ENCODE results near the gene PSME1. TPM values are rescaled to one million over a fixed set of nuclear protein-coding genes. Genes with fewer than 3 reads are reported as not detected.

Gene PSME1
- total and polyA plus RNA-seq, 10 of the 15 experiments (the other 5 are each of a cell fraction or from before 2014, with no cell fraction given): 250 to 1,378 (median 412) TPM

DNA sequence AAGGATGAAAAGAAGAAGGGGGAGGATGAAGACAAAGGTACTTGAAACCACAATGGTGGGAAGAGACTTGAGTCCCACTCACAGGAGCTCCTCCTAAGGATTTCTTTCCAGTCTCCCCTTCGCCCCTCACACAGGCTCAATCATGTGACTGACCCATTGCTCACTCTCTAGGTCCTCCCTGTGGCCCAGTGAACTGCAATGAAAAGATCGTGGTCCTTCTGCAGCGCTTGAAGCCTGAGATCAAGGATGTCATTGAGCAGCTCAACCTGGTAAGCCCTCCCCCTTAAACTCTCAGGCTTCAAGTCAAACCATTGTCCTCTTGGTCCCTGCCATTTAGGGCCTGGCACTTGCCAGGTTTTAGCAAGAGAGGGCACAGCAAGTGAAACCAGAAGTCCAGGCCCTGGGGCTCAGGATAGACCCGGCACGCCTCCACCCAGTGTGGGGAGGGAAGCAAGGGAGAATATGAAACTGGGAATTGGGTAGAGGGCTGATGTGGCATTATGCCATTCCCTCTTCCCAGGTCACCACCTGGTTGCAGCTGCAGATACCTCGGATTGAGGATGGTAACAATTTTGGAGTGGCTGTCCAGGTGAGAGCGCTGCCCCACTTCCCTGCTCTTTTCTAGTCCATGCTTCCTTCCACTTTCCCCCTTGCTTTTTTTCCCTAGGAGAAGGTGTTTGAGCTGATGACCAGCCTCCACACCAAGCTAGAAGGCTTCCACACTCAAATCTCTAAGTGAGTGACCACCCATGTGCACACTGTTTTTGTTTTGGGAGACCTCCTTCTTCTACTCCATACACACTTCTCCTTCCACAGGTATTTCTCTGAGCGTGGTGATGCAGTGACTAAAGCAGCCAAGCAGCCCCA is 1.8 kb downstream of the PSME1 start:
- no peak for FAIRE-seq
- Histone ChIP-seq H3K27me3 (replicated peaks in 1 of 2; ENCODE audit: control insufficient read depth in 2 of 2, insufficient read depth in 2 of 2, low read length in 1 of 2) (no peaks in the 10 kb centered on the region), H3K4me3 (peak overlapping the region; percentile 99; the same call in 1 of the 2 replicates), H3K4me2 (ENCODE audit: control insufficient read depth, insufficient read depth) (peak overlapping the region; percentile 81), H3K9ac (ENCODE audit: control insufficient read depth, insufficient read depth, low read length) (peak overlapping the region; percentile 96), H3K36me3 (ENCODE audit: control insufficient read depth in 2 of 2, insufficient read depth in 2 of 2, low read length in 1 of 2) (peaks cover 12 to 13% of the 10 kb centered on the region in 2 experiments), H4K20me1 (ENCODE audit: control insufficient read depth, insufficient read depth) (no peaks in the 10 kb centered on the region), H2AFZ (ENCODE audit: control insufficient read depth, low read depth, low read length) (no peak overlapping the region), H3K27ac (ENCODE audit: control insufficient read depth, insufficient read depth) (peak overlapping the region; percentile 95), H3K9me3 (replicated peaks; ENCODE audit: control insufficient read depth, insufficient read depth, low read length) (no peaks in the 10 kb centered on the region), H3K79me2 (ENCODE audit: control insufficient read depth, insufficient read depth, low read length) (peaks cover 55% of the 10 kb centered on the region), H3K4me1 (ENCODE audit: control insufficient read depth, insufficient read depth, low read length) (peaks cover 37% of the 10 kb centered on the region)
- ChIA-PET RAD21 (ENCODE audit: unreplicated experiment) (interaction anchor here (0.8 to 6.8 kb wide), 8 partner anchors 9 to 105 kb away, joined by 3 to 69 read pairs (median 6); partner anchors contain the start of genes DCAF11, IPO4, IRF9 and NRL), CTCF (interaction anchor here (0.6 to 4.9 kb wide), 9 partner anchors 9 to 170 kb away, joined by 3 to 39 read pairs (median 6); partner anchors contain the start of genes CIDEB, DCAF11, IRF9 and NRL), POLR2A (interaction anchor here (0.7 to 11.6 kb wide), 8 partner anchors 10 to 95 kb away, joined by 3 to 276 read pairs (median 9); partner anchors contain the start of genes DCAF11, IRF9, NRL and PSME2), SMC1A (ENCODE audit: uncharacterized antibody, unreplicated experiment) (interaction anchor here (0.6 to 7.7 kb wide), 11 partner anchors 8 to 170 kb away, joined by 3 to 70 read pairs (median 4); partner anchors contain the start of genes CIDEB, DCAF11, IRF9 and NRL)
- intact Hi-C loops (cut with micrococcal nuclease; ENCODE audit: unreplicated experiment): no loop called here
- no TSS peak for BruUV-seq (replicated peaks)
- no peak for TF ChIP-seq RAD21 (IDR thresholded peaks at IDR 0.05; ENCODE audit: insufficient read depth, low read depth, low read length)
- no peak for TF ChIP-seq POLR2A (IDR thresholded peaks at IDR 0.05; ENCODE audit: low read depth, low read length)
- TF ChIP-seq ASH2L (IDR thresholded peaks at IDR 0.05; ENCODE audit: borderline replicate concordance, low read depth): no peak
- TF ChIP-seq POLR2AphosphoS5 (IDR thresholded peaks at IDR 0.05; ENCODE audit: low read length): 0 out of 2 replicates have a peak, but pooled peaks have one; percentile 12
- TF ChIP-seq, protein P1, sequence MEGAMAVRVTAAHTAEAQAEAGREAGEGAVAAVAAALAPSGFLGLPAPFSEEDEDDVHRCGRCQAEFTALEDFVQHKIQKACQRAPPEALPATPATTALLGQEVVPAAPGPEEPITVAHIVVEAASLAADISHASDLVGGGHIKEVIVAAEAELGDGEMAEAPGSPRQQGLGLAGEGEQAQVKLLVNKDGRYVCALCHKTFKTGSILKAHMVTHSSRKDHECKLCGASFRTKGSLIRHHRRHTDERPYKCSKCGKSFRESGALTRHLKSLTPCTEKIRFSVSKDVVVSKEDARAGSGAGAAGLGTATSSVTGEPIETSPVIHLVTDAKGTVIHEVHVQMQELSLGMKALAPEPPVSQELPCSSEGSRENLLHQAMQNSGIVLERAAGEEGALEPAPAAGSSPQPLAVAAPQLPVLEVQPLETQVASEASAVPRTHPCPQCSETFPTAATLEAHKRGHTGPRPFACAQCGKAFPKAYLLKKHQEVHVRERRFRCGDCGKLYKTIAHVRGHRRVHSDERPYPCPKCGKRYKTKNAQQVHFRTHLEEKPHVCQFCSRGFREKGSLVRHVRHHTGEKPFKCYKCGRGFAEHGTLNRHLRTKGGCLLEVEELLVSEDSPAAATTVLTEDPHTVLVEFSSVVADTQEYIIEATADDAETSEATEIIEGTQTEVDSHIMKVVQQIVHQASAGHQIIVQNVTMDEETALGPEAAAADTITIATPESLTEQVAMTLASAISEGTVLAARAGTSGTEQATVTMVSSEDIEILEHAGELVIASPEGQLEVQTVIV (IDR thresholded peaks at IDR 0.05; ENCODE audit: borderline replicate concordance, partially characterized antibody): no peak
- no peak for TF ChIP-seq ZZZ3 (IDR thresholded peaks at IDR 0.05; ENCODE audit: control insufficient read depth, insufficient read length, low read depth)
- no peak for TF ChIP-seq RFX5 (IDR thresholded peaks at IDR 0.05; ENCODE audit: low read depth, low read length)
- TF ChIP-seq MXI1 (IDR thresholded peaks at IDR 0.05; ENCODE audit: low read depth, low read length): no peak
- no peak for TF ChIP-seq FOXM1 (IDR thresholded peaks at IDR 0.05; ENCODE audit: low read depth, low read length)
- TF ChIP-seq, protein P2, sequence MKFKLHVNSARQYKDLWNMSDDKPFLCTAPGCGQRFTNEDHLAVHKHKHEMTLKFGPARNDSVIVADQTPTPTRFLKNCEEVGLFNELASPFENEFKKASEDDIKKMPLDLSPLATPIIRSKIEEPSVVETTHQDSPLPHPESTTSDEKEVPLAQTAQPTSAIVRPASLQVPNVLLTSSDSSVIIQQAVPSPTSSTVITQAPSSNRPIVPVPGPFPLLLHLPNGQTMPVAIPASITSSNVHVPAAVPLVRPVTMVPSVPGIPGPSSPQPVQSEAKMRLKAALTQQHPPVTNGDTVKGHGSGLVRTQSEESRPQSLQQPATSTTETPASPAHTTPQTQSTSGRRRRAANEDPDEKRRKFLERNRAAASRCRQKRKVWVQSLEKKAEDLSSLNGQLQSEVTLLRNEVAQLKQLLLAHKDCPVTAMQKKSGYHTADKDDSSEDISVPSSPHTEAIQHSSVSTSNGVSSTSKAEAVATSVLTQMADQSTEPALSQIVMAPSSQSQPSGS (IDR thresholded peaks at IDR 0.05; ENCODE audit: low read length): no peak
- no peak; the same call in 1 of the 2 replicates for TF ChIP-seq RUNX3 (IDR thresholded peaks at IDR 0.05; ENCODE audit: low read length)
- TF ChIP-seq, protein P3, sequence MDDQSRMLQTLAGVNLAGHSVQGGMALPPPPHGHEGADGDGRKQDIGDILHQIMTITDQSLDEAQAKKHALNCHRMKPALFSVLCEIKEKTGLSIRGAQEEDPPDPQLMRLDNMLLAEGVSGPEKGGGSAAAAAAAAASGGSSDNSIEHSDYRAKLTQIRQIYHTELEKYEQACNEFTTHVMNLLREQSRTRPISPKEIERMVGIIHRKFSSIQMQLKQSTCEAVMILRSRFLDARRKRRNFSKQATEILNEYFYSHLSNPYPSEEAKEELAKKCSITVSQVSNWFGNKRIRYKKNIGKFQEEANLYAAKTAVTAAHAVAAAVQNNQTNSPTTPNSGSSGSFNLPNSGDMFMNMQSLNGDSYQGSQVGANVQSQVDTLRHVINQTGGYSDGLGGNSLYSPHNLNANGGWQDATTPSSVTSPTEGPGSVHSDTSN (IDR thresholded peaks at IDR 0.05; ENCODE audit: insufficient replicate concordance, low read depth, low read length): no peak
- 0 out of 2 replicates have a peak, but pooled peaks have one; percentile 25 for TF ChIP-seq PML (IDR thresholded peaks at IDR 0.05; ENCODE audit: low read length)
- no peak for TF ChIP-seq SREBF1 (IDR thresholded peaks at IDR 0.05; ENCODE audit: low read length)
- no peak for DNase-seq (ENCODE audit: low read depth, low spot score)
- in situ Hi-C loops (cut with MboI): no loop called here
- ATAC-seq: no peak
- 82% methylated on average over 8 of the region's 8 CpGs for WGBS (ENCODE audit: insufficient coverage, insufficient replicate concordance, low lambda C conversion rate, missing lambda C conversion rate)
